SU-DHL-6 (cell line): ENCODE results near the gene PER2.

ENCODE experiments used
- H2AFZ ChIP-seq: fragments of 200-600 bp; sonication (generic); 2 replicates; pipeline ENCODE4 v1.6.1; 2014; ENCODE audit warnings: low read depth, mild to moderate bottlenecking, moderate library complexity, mixed read lengths, antibody characterized with exemption, low read length; ENCODE audit not compliant: severe bottlenecking
- H3F3A ChIP-seq: fragments of 200-600 bp; shearing (Covaris generic); 2 replicates; pipeline ENCODE4 v1.6.0; 2016; ENCODE audit warnings: antibody characterized with exemption, mild to moderate bottlenecking; ENCODE audit not compliant: insufficient read depth
- H3K27ac ChIP-seq: fragments of 200-600 bp; sonication (generic); 2 replicates; pipeline ENCODE4 v1.5.1; 2016; ENCODE audit warnings: low read depth, mild to moderate bottlenecking, low read length, moderate library complexity, mixed read lengths
- H3K27me3 ChIP-seq: fragments of 200-600 bp; sonication (generic), shearing (Covaris generic); 2 replicates; pipeline ENCODE4 v1.6.0; 2014; ENCODE audit warnings: mild to moderate bottlenecking, low read length
- H3K36me3 ChIP-seq: fragments of 200-600 bp; sonication (generic); 2 replicates; pipeline ENCODE4 v1.6.1; 2014; ENCODE audit warnings: mild to moderate bottlenecking, low read length, mixed read lengths
- H3K4me2 ChIP-seq: fragments of 300-600, 200-600 bp; shearing (Covaris generic), sonication (generic); 2 replicates; pipeline ENCODE4 v1.6.0; 2014; ENCODE audit warnings: low read length, low read depth, mild to moderate bottlenecking; ENCODE audit not compliant: poor library complexity, severe bottlenecking
- H3K4me3 ChIP-seq: fragments of 200-600 bp; sonication (generic); 2 replicates; pipeline ENCODE4 v1.5.1; 2014; ENCODE audit warnings: antibody characterized with exemption, low read length, mild to moderate bottlenecking, mixed read lengths; ENCODE audit not compliant: insufficient read depth, poor library complexity, severe bottlenecking
- H3K79me2 ChIP-seq: fragments of 200-600 bp; sonication (generic); 2 replicates; pipeline ENCODE4 v1.6.1; 2014; ENCODE audit warnings: mild to moderate bottlenecking, low read length, moderate library complexity; ENCODE audit not compliant: insufficient read depth
- H3K9ac ChIP-seq: fragments of 200-600 bp; sonication (generic); 2 replicates; pipeline ENCODE4 v1.7.0; 2014; ENCODE audit warnings: mild to moderate bottlenecking, low read length
- H3K9me2 ChIP-seq: fragments of 200-600 bp; sonication (generic); replicated peaks from 2 replicates; pipeline ENCODE4 v1.6.1; 2014; ENCODE audit warnings: low read length; ENCODE audit not compliant: insufficient read depth
- H3K9me3 ChIP-seq: fragments of 200-600 bp; sonication (generic); 2 replicates; pipeline ENCODE4 v1.6.1; 2014; ENCODE audit warnings: low read length, mixed read lengths; ENCODE audit not compliant: insufficient read depth
- H4K20me1 ChIP-seq: fragments of 200-600 bp; sonication (generic); 2 replicates; pipeline ENCODE4 v1.6.1; 2014; ENCODE audit warnings: low read depth, mild to moderate bottlenecking, antibody characterized with exemption, low read length, moderate library complexity, mixed read lengths
- CTCF ChIP-seq: fragments of 200-600 bp; sonication (generic); IDR thresholded peaks from one replicate; pipeline ENCODE4 v1.5.1; 2017; ENCODE audit warnings: antibody characterized with exemption, mild to moderate bottlenecking, low read length, moderate library complexity; ENCODE audit not compliant: insufficient read depth, poor library complexity, severe bottlenecking
- EZH2phosphoT487 ChIP-seq: fragments of 200-600 bp; sonication (generic), shearing (Covaris generic); conservative IDR thresholded peaks from 2 replicates; pipeline ENCODE4 v1.6.1; 2018; ENCODE audit warnings: mild to moderate bottlenecking, antibody characterized with exemption, low read length, moderate library complexity, mixed read lengths

Gene PER2

GRCh38 chr2:238240757-238241711 lies 47.4 kb downstream of the PER2 start:
- no peaks in the 10 kb centered on the region for H3K9me3 ChIP-seq
- H3K9me2 ChIP-seq: no peaks in the 10 kb centered on the region
- no peaks in the 10 kb centered on the region for H3K79me2 ChIP-seq
- peak overlapping the region; percentile 81 for H3K4me3 ChIP-seq
- H2AFZ ChIP-seq: no peak overlapping the region
- peak overlapping the region; percentile 95 for H3K4me2 ChIP-seq
- no peak for TF ChIP-seq CTCF
- TF ChIP-seq EZH2phosphoT487: no peak
- no peaks in the 10 kb centered on the region for H4K20me1 ChIP-seq
- no peaks in the 10 kb centered on the region for H3K27me3 ChIP-seq
- H3K27ac ChIP-seq: no peak overlapping the region
- peaks cover 15% of the 10 kb centered on the region; the same call in 1 of the 2 replicates for H3F3A ChIP-seq
- H3K9ac ChIP-seq: no peak overlapping the region
- no peaks in the 10 kb centered on the region; the same call in 1 of the 2 replicates for H3K36me3 ChIP-seq

- Histone ChIP-seq H3K9me3 (no peaks in the 10 kb centered on the region), H3K27me3 (no peaks in the 10 kb centered on the region), H4K20me1 (no peaks in the 10 kb centered on the region), H2AFZ (peak within 1 kb of the TSS; percentile 84), H3K79me2 (no peaks in the 10 kb centered on the region), H3F3A (peaks cover 15% of the 10 kb centered on the region; the same call in 1 of the 2 replicates), H3K4me2 (peak within 1 kb of the TSS; percentile 95), H3K9me2 (no peaks in the 10 kb centered on the region), H3K27ac (peak within 1 kb of the TSS; percentile 22; the same call in 1 of the 2 replicates), H3K9ac (peak within 1 kb of the TSS; percentile 62), H3K4me3 (peak within 1 kb of the TSS; percentile 81), H3K36me3 (no peaks in the 10 kb centered on the region)
- no peak for TF ChIP-seq EZH2phosphoT487
- no peak for TF ChIP-seq CTCF
These were observed 48.3 kb downstream of the PER2 start, which contains the start of gene HES6 for GRCh38 chr2:238239863-238240756. HES6 (minus strand) TSS chr2:238240038; CDS start chr2:238239905, 133 bp downstream.

- Histone ChIP-seq H2AFZ (no peak overlapping the region), H3K27ac (no peak overlapping the region)
- TF ChIP-seq CTCF (no peak), EZH2phosphoT487 (no peak)
These were observed 48.9 kb downstream of the PER2 start for GRCh38 chr2:238239543-238239862.

More at GRCh38 chr2:238239543-238239862, 48.9 kb downstream of the PER2 start:
- peaks cover 15% of the 10 kb centered on the region; the same call in 1 of the 2 replicates for H3F3A ChIP-seq
- no peaks in the 10 kb centered on the region for H4K20me1 ChIP-seq
- peak overlapping the region; percentile 81 for H3K4me3 ChIP-seq
- H3K9me2 ChIP-seq: no peaks in the 10 kb centered on the region
- peak overlapping the region; percentile 62 for H3K9ac ChIP-seq
- no peaks in the 10 kb centered on the region for H3K79me2 ChIP-seq
- no peaks in the 10 kb centered on the region for H3K36me3 ChIP-seq
- H3K27me3 ChIP-seq: no peaks in the 10 kb centered on the region
- peak overlapping the region; percentile 95 for H3K4me2 ChIP-seq
- H3K9me3 ChIP-seq: no peaks in the 10 kb centered on the region
